SK-N-SH (cell line): ENCODE data around the gene ZKSCAN3.

Experiments
- CTCF ChIP-seq: fragments of 200-600 bp; sonication (generic); IDR thresholded peaks from 2 replicates; pipeline ENCODE4 v1.6.1; 2017; ENCODE audit warnings: antibody characterized with exemption, mild to moderate bottlenecking, moderate library complexity
- FOXJ3 ChIP-seq: sonication (generic); formaldehyde crosslinking; IDR thresholded peaks from 2 replicates; pipeline ENCODE4 v1.5.1; 2020; ENCODE audit warnings: mild to moderate bottlenecking, missing genetic modification reagents
- POLR2AphosphoS5 ChIP-seq: IDR thresholded peaks from 2 replicates; pipeline ENCODE4 v1.6.1; 2012; ENCODE audit warnings: low read depth, low read length
- REST ChIP-seq: IDR thresholded peaks from 2 replicates; pipeline ENCODE4 v1.6.1; 2012; ENCODE audit warnings: mild to moderate bottlenecking, low read depth, low read length, moderate library complexity
- SMC3 ChIP-seq: IDR thresholded peaks from 2 replicates; pipeline ENCODE4 v1.6.1; 2012; ENCODE audit warnings: low read depth, low read length, improper control_type of control experiment
- YY1 ChIP-seq: IDR thresholded peaks from 2 replicates; pipeline ENCODE4 v1.4.0; 2012; ENCODE audit warnings: low read depth, mild to moderate bottlenecking

- no peak for TF ChIP-seq POLR2AphosphoS5
- TF ChIP-seq CTCF, result no peak
- no peak for TF ChIP-seq REST
- no peak for TF ChIP-seq YY1
- no peak for TF ChIP-seq SMC3
- TF ChIP-seq FOXJ3 (CRISPR knock-in tag), result no peak
These were observed 20.7 kb downstream of the ZKSCAN3 start for GRCh38 chr6:28370440-28370839.
